Skin of body (tissue), 2 donors: ENCODE results near the gene ROR1. TPM values are rescaled to one million over a fixed set of nuclear protein-coding genes. Genes with fewer than 3 reads are reported as not detected.

Experiments used
- DNase-seq: peaks from one replicate; lab custom pipeline; 2025; lab: John Stamatoyannopoulos, UW
- total RNA-seq: library from RNA; depleted of rRNA; stranded (reverse); fragments of >200 nt; gene quantifications from one replicate; pipeline ENCODE4 v1.2.3, GENCODE V29; 2014

The ROR1 gene
- total RNA-seq, 1 donor from 2014 or later, result 12.5 TPM

GRCh38 chr1:63882048-63882704, 108.4 kb downstream of the ROR1 start:
- DNase-seq, result peak; percentile 60

GRCh38 chr1:63883494-63884235, 109.8 kb downstream of the ROR1 start:
- DNase-seq, result no peak

- no peak for DNase-seq
These were observed 110.7 kb downstream of the ROR1 start for GRCh38 chr1:63884486-63884885.

- no peak for DNase-seq
These were observed 112.1 kb downstream of the ROR1 start for GRCh38 chr1:63885899-63886298.

- DNase-seq, result no peak
These were observed 112.5 kb downstream of the ROR1 start for GRCh38 chr1:63886340-63886739.

- no peak for DNase-seq
These were observed 114.0 kb downstream of the ROR1 start for GRCh38 chr1:63887809-63888208.

GRCh38 chr1:63888984-63889383, 115.2 kb downstream of the ROR1 start:
- no peak for DNase-seq

GRCh38 chr1:63890468-63890867, 116.7 kb downstream of the ROR1 start:
- no peak for DNase-seq

- no peak for DNase-seq
These were observed 117.4 kb downstream of the ROR1 start for GRCh38 chr1:63891060-63891690.

- peak; percentile 50 for DNase-seq
These were observed 119.0 kb downstream of the ROR1 start for GRCh38 chr1:63892632-63893395.

- no peak for DNase-seq
These were observed 120.2 kb downstream of the ROR1 start for GRCh38 chr1:63893976-63894375.

- DNase-seq, result no peak
These were observed 120.9 kb downstream of the ROR1 start for GRCh38 chr1:63894627-63895265.

GRCh38 chr1:63896755-63897154, 122.9 kb downstream of the ROR1 start:
- DNase-seq, result no peak

GRCh38 chr1:63898428-63899196, 124.8 kb downstream of the ROR1 start:
- no peak for DNase-seq

- no peak for DNase-seq
These were observed 127.3 kb downstream of the ROR1 start for GRCh38 chr1:63901094-63901493.

- DNase-seq, result no peak
These were observed 129.2 kb downstream of the ROR1 start for GRCh38 chr1:63902844-63903589.

- DNase-seq, result no peak
These were observed 130.3 kb downstream of the ROR1 start for GRCh38 chr1:63903947-63904610.

- DNase-seq, result no peak
These were observed 131.0 kb downstream of the ROR1 start for GRCh38 chr1:63904826-63905225.

GRCh38 chr1:63906047-63906704, 132.4 kb downstream of the ROR1 start:
- DNase-seq, result peak; percentile 9
